GM06990 (cell line): Measurements from ENCODE around the gene EVA1C.

Experiments used
- DNase-seq: peaks from one replicate; pipeline ENCODE4 v3.0.0-alpha.2; 2011; ENCODE audit not compliant: insufficient read length; ENCODE audit errors: extremely low read depth
- H3K27me3 ChIP-seq: replicated peaks from 2 replicates; pipeline ENCODE4 v1.6.0; 2011; ENCODE audit warnings: low read length; ENCODE audit not compliant: control insufficient read depth, insufficient read depth
- H3K36me3 ChIP-seq: 2 replicates; pipeline ENCODE4 v1.5.1; 2011; ENCODE audit warnings: low read length; ENCODE audit not compliant: control insufficient read depth, insufficient read depth
- H3K4me3 ChIP-seq: replicated peaks from 2 replicates; pipeline ENCODE4 v1.5.1; 2011; ENCODE audit warnings: low read depth, mild to moderate bottlenecking, control low read depth, low read length
- CTCF ChIP-seq: IDR thresholded peaks from 2 replicates; pipeline ENCODE4 v1.5.1; 2011; ENCODE audit warnings: low read length, control low read depth, mild to moderate bottlenecking, inconsistent platforms; ENCODE audit not compliant: insufficient read depth, poor library complexity, severe bottlenecking

Gene EVA1C

GRCh38 chr21:32414579-32415358, 2.3 kb downstream of the EVA1C start:
- Histone ChIP-seq H3K36me3 (no peaks in the 10 kb centered on the region), H3K27me3 (no peaks in the 10 kb centered on the region; the same call in none of the 2 replicates), H3K4me3 (no peak overlapping the region)
- no peak for TF ChIP-seq CTCF
- no peak for DNase-seq

GRCh38 chr21:32415451-32416398, 3.2 kb downstream of the EVA1C start:
- DNase-seq: no peak
- H3K4me3 ChIP-seq: no peak overlapping the region
- H3K27me3 ChIP-seq: no peaks in the 10 kb centered on the region; the same call in none of the 2 replicates
- H3K36me3 ChIP-seq: no peaks in the 10 kb centered on the region
- TF ChIP-seq CTCF: no peak

GRCh38 chr21:32418146-32418545, 5.6 kb downstream of the EVA1C start:
- no peaks in the 10 kb centered on the region for H3K36me3 ChIP-seq
- TF ChIP-seq CTCF: no peak
- no peaks in the 10 kb centered on the region; the same call in none of the 2 replicates for H3K27me3 ChIP-seq
- H3K4me3 ChIP-seq: no peak overlapping the region
- no peak for DNase-seq

GRCh38 chr21:32422064-32422463, 9.6 kb downstream of the EVA1C start:
- Histone ChIP-seq H3K4me3 (no peak overlapping the region), H3K27me3 (no peaks in the 10 kb centered on the region; the same call in 1 of the 2 replicates), H3K36me3 (no peaks in the 10 kb centered on the region)
- no peak for TF ChIP-seq CTCF
- no peak for DNase-seq

- Histone ChIP-seq H3K27me3 (no peaks in the 10 kb centered on the region; the same call in 1 of the 2 replicates), H3K36me3 (no peaks in the 10 kb centered on the region), H3K4me3 (no peak overlapping the region)
- no peak for DNase-seq
- no peak for TF ChIP-seq CTCF
Observed at GRCh38 chr21:32423320-32424190, 11.0 kb downstream of the EVA1C start.
